Hypothalamus (tissue), 51 donors: Measurements from ENCODE around the gene ZNF350.
"Not testable (repeated sequence)": the region's sequence is repeated elsewhere in the genome, so short reads cannot be mapped to it uniquely, and the experiment has no call there.

Source experiments
- DNase-seq, 51 donors: peaks; one replicate each; lab custom pipeline; 2025; lab: John Stamatoyannopoulos, UW

The ZNF350 gene

DNA sequence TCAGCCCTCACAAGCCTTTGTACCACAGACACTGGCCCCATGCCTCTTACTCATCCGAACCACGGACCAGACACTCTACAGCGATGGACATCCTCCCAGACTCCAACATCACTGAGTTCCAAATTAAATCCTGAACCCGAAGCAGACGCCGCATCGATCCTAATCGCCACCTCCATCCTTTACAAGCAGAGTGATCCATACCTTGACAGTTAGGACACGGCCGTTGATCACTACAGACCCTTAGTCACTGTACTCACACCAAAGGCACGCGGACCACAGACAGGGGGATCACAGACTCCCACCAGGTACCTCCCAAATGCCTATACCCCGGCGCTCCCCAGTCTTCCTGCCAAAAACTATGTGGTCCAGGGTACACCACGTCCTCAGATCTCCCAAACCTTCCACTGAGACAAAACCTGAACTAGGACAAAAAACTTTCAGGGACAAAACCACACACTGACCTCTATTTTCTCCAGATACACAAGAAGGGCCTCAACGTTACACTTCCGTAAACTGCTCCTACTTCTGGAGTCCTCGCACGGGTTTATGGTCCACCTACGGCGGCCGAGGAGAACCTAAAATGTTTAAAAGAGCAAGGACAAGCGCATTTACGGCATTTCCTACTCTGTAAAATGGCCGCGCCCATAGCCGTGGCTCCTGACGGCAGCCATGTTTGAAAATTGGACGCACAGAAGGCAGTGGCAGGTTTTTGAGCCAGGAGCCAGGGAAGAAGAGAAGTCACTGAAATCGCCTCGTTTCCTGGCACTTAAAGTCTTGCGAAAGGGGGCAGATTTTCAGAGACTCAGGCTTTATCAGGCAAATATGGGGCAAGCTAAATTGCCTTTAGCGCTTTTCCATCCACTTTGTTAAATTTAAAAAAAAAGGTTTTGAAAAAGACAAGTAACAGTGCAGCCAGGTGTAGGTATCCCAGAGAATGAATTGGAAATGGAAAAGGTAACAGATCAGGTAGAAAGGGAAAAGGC is at the start of gene ZNF350:
Gene ZNF350, minus strand, starts transcription at position 532 of the 983 bp plus-strand sequence. CDS start 12,480 bp downstream, outside the sequence.
- DNase-seq: peak; percentile 27 to 99 (median 89)

- no peak for DNase-seq
Observed at GRCh38 chr19:52034051-52034728, 47.5 kb upstream of the ZNF350 start.

DNA sequence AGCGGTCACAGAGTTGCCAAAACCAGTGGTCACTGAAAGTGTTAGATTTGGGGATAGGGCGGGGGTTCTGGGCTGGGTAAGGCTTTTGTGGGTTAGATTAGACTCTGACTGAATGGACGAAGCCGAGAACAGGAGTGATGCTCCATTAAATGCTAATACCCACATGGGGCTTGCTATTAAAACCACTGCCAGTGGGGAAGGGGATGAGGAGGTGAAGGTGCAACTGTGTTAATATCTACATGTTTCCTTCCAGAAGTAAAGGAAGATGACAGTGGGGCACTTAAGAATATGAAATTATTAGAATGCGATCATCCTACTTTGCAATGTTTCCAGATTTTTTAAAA is 42.1 kb upstream of the ZNF350 start:
- peak in 1 of 51 donors; percentile 30 for DNase-seq

DNA sequence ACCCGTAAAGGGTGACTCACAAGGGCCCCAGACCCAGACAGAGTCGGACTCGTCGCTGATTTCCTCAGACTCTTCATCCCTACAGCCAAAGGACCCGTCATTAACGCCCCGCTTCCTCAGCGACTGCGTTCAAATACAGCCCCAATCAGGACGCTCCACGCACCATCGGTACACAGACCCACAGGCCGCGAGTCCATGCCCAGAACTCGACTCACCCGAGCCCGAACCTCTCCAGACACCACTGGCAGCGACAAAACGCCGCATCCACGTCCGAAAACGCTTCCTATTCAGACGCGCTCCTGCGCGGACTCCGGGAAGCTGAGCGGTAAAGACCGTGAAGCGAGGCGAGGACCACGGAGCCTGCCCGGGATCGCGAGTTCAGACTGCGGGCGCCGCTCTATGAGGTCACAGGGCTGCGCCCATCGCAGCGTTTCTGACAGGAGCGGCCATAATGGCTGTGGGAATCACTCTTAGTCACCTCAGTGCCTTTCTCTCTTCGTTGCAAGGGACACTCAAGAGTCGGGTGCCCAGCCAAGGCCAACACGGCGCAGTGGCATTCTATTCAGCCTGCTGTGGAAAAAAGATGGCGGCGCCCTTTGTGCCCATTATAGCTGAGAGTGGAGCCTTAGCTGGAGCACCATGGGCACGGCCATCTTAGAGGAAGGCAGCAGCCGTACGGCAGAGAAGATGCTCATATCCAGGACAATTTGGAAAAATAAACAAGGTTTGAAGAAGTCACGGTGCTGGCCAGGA is 41.6 kb upstream of the ZNF350 start, which contains the start of gene ZNF614:
Gene ZNF614, minus strand, starts transcription at position 353 of the 753 bp plus-strand sequence. CDS start 2,634 bp downstream, outside the sequence.
- DNase-seq: peak; percentile 38 to 99 (median 86)

DNA sequence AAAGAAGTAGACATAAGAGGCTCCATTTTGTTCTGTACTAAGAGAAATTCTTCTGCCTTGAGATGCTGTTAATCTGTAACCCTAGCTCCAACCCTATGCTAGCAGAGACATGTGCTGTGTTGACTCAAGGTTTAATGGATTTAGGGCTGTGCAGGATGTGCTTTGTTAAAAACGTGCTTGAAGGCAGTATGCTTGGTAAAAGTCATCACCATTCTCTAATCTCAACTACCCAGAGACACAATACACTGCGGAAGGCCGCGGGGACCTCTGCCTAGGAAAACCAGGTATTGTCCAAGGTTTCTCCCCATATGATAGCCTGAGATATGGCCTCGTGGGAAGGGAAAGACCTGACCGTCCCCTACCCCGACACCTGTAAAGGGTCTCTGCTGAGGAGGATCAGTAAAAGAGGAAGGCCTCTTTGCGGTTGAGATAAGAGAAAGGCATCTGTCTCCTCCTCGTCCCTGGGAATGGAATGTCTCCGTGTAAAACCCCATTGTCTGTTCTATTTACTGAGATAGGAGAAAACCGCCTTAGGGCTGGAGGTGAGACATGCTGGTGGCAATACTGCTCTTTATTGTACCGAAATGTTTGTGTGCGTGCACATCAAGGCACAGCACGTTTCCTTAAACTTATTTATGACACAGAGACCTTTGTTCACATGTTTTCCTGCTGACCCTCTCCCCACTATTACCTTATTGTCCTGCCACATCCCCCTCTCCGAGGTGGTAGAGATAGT is 39.8 kb upstream of the ZNF350 start:
- DNase-seq: not testable (repeated sequence)

GRCh38 chr19:52024478-52024877 is 37.8 kb upstream of the ZNF350 start:
- not testable (repeated sequence) for DNase-seq

GRCh38 chr19:52022193-52022592 is 35.6 kb upstream of the ZNF350 start:
- no peak for DNase-seq

DNA sequence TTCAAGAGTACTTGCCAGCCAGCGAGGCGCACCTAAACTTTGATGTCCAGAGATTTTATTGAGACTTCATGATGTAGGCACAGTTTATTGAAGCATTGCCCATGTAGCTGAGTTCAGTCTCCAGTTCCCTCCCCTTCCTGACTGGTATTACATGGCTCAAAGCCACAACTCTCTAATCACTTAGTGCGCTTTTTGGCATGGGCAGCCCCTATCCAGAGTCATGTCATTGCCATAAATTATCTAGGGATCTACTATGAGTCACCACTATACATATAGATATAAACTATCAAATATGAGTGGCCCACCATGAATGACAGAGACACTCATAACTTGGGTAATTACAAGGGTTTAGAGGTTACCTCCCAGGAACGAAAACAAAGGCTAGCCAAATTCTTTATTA is 33.9 kb upstream of the ZNF350 start:
- DNase-seq: no peak

GRCh38 chr19:52010674-52011073 is 24.0 kb upstream of the ZNF350 start:
- no peak for DNase-seq

DNA sequence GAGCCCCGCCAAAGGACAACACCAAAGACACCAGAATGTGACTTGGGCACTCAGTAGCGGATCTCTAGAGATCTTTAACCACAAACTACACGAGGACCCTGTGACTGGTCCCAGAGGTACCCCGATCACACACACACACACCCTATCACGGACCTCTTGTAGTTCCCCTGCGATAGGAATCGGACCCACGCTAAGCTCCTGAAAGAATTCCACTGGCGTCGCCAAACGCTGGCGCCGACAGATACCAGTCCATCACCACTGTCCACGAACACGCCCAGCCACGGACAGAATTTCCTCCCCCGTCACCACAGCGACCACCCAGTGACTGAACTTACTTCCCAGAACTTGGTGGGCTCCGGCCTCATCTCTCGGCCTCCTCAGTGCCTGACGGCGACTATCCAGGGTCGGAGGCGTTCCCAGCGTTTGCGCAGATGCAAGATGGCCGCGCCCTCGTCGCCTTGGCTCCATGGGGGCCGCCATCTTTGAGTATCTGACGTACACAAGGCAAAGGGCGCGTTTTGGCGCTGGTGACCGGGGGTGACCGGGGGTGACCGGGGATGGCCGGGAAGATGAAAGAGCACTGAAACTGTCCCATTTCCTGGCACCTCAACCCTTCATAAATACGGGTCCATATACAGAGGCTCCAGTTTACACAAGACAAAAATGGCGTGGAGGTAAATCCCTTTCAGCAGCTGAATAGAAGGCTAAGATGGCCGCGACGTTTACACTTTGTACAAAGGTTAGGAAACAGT is 21.3 kb upstream of the ZNF350 start, which contains the start of gene ZNF615:
Gene ZNF615, minus strand, starts transcription at position 406 of the 752 bp plus-strand sequence. CDS start 4,500 bp downstream, outside the sequence.
- DNase-seq: peak; percentile 56 to 95 (median 87)

DNA sequence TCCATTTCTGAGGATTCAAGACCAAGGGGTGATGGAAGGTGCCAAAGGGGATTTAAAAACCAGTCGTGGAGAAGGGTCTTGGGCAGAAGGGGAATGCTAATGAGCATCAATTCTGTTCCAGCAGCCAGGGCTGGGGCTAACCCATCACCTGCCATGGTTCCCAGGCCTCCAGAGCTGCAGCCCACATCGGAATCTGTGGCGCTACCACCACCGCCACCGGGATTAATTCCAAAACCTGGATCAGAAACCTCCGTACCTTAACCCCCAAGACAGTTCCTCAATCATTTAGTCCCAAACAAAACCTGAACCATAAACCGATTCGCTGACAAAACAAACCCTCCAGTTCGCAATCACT is 20.8 kb upstream of the ZNF350 start:
- peak in 14 of 51 donors; percentile 4 to 41 (median 24) for DNase-seq

DNA sequence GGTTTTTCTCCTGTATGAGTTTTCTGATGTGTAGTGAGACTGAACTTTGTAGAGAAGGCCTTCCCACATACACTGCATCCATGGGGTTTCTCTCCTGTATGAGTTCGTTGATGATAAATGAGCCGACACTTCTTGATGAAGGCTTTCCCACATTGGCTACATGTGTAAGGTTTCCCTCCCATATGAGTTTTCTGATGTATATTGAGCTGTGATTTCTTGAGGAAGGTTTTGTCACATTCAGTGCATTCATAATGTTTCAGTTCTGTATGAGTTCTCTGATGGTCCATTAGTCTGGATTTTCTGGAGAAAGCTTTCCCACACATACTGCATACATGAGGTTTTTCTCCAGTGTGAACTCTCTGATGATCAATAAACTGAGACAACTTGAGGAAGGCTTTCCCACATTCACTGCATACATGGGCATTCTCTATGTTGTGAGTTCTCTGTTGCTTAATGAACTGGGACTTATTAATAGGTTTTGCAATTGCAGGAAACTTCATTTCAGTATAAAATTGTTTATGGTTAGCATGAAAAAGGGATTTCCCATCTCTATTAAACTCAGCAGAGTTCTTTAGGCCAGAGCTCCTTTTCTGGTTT is 7.5 kb upstream of the ZNF350 start:
- DNase-seq: no peak

DNA sequence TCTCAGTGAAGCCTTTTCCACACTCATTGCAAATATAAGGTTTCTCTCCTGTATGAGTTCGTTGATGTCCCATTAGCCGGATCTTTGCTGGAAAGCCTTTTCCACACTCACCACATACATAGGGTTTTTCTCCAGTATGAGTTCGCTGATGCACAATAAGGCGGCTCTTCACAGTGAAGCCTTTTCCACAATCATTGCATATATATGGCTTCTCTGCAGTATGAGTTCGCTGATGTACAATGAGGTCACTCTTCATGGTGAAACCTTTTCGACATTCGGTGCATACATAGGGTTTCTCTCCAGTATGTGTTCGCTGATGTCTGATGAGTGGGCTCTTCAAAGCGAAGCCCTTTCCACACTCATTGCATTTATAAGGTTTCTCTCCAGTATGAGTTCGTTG is 6.8 kb upstream of the ZNF350 start:
- DNase-seq: no peak

DNA sequence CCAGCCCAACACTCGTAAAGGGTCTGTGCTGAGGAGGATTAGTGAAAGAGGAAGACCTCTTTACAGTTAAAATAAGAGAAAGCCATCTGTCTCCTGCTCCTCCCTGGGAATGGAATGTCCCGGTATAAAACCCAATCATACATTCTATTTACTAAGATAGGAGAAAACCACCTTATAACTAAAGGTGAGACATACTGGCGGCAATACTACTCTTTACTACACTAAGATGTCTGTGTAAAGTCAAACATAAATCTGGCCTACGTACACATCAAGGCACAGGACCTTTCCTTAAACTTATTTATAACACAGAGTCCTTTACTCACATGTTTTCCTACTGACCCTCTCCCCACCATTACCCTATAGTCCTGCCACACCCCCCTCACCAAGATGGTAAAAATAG is 3.3 kb downstream of the ZNF350 start:
- DNase-seq: no peak

DNA sequence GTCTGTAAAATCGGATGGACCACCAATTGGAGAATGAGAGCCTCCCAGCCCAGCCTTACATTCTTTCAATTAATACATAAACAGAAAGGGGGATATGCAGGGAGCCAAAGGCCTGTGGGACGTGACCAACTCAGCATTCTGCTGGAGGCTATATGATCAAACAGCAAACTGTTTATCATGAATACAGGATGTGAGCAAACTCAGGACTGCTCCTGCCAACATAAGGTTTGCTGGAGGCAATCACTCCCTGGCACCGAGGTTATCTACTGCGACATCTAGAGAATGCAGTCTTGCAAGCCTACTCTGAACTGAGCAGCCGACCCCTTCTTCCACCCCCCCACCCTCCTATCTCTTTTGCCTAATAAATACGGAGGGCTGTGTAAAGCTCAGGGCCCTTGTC is 5.7 kb downstream of the ZNF350 start:
- DNase-seq: not testable (repeated sequence)

DNA sequence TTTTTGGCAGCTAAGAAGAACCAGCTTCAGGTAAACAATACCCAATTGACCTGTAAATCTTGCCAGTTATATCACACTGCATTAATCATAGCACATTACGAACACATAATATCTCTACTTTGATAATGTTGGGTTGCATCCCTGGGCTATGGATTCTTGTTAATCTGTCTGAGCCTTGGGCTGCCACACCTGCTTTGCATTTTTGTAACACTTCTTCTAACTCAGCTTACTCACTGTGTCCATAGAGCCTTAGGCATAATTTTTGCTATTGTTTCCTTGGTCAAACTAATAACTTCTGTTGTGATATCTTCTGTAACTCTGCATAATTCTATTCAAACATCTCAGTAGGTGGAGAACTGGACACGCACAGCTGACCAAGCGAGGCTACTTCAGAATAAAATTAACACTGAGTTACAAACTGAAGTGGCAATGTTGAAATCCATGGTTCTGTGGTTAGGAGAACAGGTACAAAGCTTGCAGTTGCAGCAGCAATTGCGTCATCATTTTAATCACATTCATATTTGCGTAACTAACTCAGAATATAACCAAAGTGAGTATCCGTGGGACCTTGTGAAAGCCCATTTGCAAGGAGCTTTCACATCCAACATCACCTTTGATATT is 6.4 kb downstream of the ZNF350 start:
- DNase-seq: no peak

DNA sequence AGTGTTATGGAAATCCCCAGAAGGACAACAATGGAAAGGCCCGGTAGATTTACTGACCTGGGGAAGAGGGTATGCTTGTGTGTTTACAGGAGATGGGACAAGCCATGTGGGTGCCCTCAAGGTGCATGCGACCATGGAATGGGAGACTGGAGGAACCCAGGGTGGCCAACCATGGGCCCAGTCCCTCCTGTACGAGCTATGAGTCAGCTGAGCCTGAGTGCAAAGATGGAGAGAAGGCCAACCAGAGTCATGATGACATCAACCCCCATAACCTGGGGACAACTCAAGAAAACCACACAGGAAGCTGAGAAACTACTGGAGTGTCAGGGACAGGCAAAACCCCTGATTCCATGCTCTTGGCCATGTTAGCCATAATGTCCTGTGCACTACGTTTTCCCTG is 7.8 kb downstream of the ZNF350 start:
- no peak for DNase-seq

DNA sequence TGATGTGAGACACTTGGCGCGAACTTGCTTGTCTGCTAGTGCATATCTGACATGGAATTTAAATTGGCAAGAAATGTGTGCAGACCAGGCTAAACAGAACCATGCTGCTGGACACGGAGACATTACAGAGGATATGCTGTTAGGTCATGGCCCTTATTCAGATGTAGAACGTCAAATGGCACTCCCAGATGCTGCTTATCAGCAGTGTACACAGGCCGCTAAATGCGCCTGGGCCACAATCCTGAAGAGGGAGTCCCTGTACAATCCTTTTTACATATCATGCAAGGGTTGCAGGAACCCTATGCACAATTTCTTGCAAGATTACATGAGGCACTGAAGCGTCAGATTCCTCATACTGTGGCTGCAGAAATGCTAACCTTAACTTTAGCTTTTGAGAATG is 9.3 kb downstream of the ZNF350 start:
- no peak for DNase-seq
